Neural progenitor cell (in vitro differentiated cells): ENCODE results near the gene SORBS2.

Experiments used
- EZH2phosphoT487 ChIP-seq: fragments of 200-600 bp; sonication (generic); IDR thresholded peaks from 2 replicates; pipeline ENCODE4 v1.6.1; 2017; ENCODE audit warnings: antibody characterized with exemption
- TF ChIP-seq, protein P1 (sequence below): fragments of 200-600 bp; sonication (generic); IDR thresholded peaks from 2 replicates; pipeline ENCODE4 v1.5.1; 2017; ENCODE audit warnings: antibody characterized with exemption, mild to moderate bottlenecking

DNA sequence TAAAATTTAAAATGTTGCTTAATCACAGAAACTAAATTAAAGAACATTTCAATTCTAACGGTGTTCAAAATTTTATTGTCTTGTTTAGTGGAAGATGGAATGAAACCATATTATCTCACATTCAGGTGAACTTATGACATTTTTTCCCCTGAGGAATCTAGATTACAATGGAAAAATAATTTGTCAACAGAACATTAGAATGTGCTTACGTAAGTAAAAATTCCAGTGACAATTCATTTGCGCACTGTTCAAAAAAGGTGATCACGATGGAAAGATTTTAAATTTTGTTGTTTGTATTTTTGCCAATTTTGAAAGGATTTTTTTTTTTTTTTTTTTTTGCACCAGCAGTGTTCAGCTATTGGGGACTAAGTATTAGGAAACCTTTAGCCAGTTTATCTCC lies 23.3 kb upstream of the SORBS2 start:
- TF ChIP-seq, protein P1, sequence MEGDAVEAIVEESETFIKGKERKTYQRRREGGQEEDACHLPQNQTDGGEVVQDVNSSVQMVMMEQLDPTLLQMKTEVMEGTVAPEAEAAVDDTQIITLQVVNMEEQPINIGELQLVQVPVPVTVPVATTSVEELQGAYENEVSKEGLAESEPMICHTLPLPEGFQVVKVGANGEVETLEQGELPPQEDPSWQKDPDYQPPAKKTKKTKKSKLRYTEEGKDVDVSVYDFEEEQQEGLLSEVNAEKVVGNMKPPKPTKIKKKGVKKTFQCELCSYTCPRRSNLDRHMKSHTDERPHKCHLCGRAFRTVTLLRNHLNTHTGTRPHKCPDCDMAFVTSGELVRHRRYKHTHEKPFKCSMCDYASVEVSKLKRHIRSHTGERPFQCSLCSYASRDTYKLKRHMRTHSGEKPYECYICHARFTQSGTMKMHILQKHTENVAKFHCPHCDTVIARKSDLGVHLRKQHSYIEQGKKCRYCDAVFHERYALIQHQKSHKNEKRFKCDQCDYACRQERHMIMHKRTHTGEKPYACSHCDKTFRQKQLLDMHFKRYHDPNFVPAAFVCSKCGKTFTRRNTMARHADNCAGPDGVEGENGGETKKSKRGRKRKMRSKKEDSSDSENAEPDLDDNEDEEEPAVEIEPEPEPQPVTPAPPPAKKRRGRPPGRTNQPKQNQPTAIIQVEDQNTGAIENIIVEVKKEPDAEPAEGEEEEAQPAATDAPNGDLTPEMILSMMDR, result no peak
- no peak for TF ChIP-seq EZH2phosphoT487
